Measurements from ENCODE around the gene ACP5.
"Not testable (repeated sequence)": the region's sequence is repeated elsewhere in the genome, so short reads cannot be mapped to it uniquely, and the experiment has no call there.

DNA sequence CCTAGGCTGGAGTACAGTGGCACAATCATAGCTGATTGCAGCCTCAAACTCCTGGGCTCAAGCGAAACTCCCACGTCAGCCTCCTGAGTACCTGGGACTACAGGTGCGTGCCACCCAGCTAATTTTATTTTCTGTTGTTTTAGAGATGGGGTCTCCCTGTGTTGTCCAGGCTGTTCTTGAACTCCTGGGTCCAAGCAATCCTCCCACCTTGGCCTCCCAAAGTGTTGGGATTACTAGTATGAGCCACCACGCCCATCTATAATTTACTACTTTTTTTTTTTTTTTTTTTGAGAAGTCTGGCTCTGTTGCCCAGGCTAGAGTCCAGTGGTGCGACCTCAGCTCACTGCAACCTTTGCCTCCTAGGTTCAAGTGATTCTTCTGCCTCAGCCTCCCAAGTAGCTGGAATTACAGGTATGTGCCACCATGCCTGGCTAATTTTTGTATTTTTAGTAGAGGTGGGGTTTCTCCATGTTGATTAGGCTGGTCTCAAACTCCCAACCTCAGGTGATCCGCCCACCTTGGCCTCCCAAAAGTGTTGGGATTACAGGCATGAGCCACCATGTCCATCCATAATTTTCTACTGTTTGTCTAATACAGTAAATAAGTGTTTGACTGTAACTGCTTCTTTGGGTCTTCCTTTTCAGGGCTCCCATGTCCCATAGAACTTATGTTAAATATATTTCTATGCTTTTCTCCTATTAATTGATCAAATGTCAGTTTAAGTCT, 13.2 kb downstream of the ACP5 start:
- not testable (repeated sequence) for TF ChIP-seq EZH2 (IDR thresholded peaks at IDR 0.05; ENCODE audit: low read length, unreplicated experiment); EZH2phosphoT487 (IDR thresholded peaks at IDR 0.05; ENCODE audit: borderline replicate concordance, low read length)
- TF ChIP-seq, protein P1, sequence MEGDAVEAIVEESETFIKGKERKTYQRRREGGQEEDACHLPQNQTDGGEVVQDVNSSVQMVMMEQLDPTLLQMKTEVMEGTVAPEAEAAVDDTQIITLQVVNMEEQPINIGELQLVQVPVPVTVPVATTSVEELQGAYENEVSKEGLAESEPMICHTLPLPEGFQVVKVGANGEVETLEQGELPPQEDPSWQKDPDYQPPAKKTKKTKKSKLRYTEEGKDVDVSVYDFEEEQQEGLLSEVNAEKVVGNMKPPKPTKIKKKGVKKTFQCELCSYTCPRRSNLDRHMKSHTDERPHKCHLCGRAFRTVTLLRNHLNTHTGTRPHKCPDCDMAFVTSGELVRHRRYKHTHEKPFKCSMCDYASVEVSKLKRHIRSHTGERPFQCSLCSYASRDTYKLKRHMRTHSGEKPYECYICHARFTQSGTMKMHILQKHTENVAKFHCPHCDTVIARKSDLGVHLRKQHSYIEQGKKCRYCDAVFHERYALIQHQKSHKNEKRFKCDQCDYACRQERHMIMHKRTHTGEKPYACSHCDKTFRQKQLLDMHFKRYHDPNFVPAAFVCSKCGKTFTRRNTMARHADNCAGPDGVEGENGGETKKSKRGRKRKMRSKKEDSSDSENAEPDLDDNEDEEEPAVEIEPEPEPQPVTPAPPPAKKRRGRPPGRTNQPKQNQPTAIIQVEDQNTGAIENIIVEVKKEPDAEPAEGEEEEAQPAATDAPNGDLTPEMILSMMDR (conservative IDR thresholded peaks at IDR 0.05; ENCODE audit: low read depth, low read length): not testable (repeated sequence)

Measured in PC-3 (cell line).